HEK293 (cell line): Measurements from ENCODE around the gene GNG12.

ENCODE experiments used
- CTCF ChIA-PET: fragments of 350-600 bp; formaldehyde crosslinking; extraction: SDS; loops from one replicate; lab custom pipeline; 2021; ENCODE audit warnings: antibody characterized with exemption; lab: Yijun Ruan, JAX
- POLR2A ChIA-PET: fragments of 300-600 bp; formaldehyde crosslinking; extraction: SDS; loops from one replicate; lab custom pipeline; 2020; ENCODE audit warnings: antibody characterized with exemption, inconsistent platforms; lab: Yijun Ruan, JAX
- H3K27ac ChIP-seq: fragments of 200-500 bp; sonication (Bioruptor generic); 2 replicates; pipeline ENCODE4 v1.5.1; 2014; ENCODE audit warnings: low read depth, low read length, control low read depth, inconsistent platforms; ENCODE audit errors: extremely low read depth
- H3K36me3 ChIP-seq, 2 experiments: fragments of 200-500 bp in 1 of 2; sonication (Bioruptor generic) in 1 of 2; 1 replicate in 1 of 2; 2 replicates in 1 of 2; pipeline ENCODE4 v1.5.1; 2014 to 2017; ENCODE audit warnings: inconsistent platforms in 2 of 2, low read length in 2 of 2; ENCODE audit not compliant: control insufficient read depth in 2 of 2, insufficient read depth in 1 of 2
- H3K4me1 ChIP-seq: fragments of 200-500 bp; sonication (Bioruptor generic); 2 replicates; pipeline ENCODE4 v1.5.1; 2014; ENCODE audit warnings: mild to moderate bottlenecking, low read length, inconsistent platforms; ENCODE audit not compliant: control insufficient read depth, insufficient read depth
- H3K4me3 ChIP-seq: 2 replicates; pipeline ENCODE4 v1.5.1; 2011; ENCODE audit warnings: low read depth, mild to moderate bottlenecking, control low read depth, low read length, moderate library complexity
- H3K9me3 ChIP-seq: fragments of 200-500 bp; sonication (Bioruptor generic); 2 replicates; pipeline ENCODE4 v1.5.1; 2014; ENCODE audit warnings: low read depth, low read length, inconsistent platforms; ENCODE audit not compliant: control insufficient read depth, insufficient read depth
- HOXC10 ChIP-seq: sonication (generic); formaldehyde crosslinking; IDR thresholded peaks from 2 replicates; pipeline ENCODE4 v1.8.1; 2023; ENCODE audit warnings: mild to moderate bottlenecking, missing genetic modification reagents
- MEIS1 ChIP-seq: sonication (generic); formaldehyde crosslinking; IDR thresholded peaks from 2 replicates; pipeline ENCODE4 v1.8.1; 2022; ENCODE audit warnings: missing genetic modification reagents, mild to moderate bottlenecking, borderline replicate concordance
- TCF7L2 ChIP-seq: IDR thresholded peaks from 2 replicates; pipeline ENCODE4 v1.6.1; 2011; ENCODE audit warnings: low read depth, mild to moderate bottlenecking, inconsistent platforms, low read length, moderate library complexity, borderline replicate concordance
- ZBTB10 ChIP-seq: fragments of 450-650 bp; formaldehyde crosslinking; IDR thresholded peaks from 2 replicates; pipeline ENCODE4 v1.5.1; 2016; ENCODE audit warnings: missing biosample characterization, missing genetic modification characterization
- ZBTB20 ChIP-seq: fragments of 450-650 bp; formaldehyde crosslinking; IDR thresholded peaks from 2 replicates; pipeline ENCODE4 v1.5.1; 2016; ENCODE audit warnings: missing biosample characterization, missing genetic modification characterization
- ZBTB7A ChIP-seq: fragments of 450-650 bp; formaldehyde crosslinking; IDR thresholded peaks from 2 replicates; pipeline ENCODE4 v1.5.1; 2016; ENCODE audit warnings: low read depth, missing biosample characterization, missing genetic modification characterization
- ZEB2 ChIP-seq: fragments of 450-650 bp; formaldehyde crosslinking; IDR thresholded peaks from 2 replicates; pipeline ENCODE4 v1.5.1; 2016; ENCODE audit warnings: missing biosample characterization, missing genetic modification characterization
- ZNF146 ChIP-seq: fragments of 450-650 bp; formaldehyde crosslinking; IDR thresholded peaks from 2 replicates; pipeline ENCODE4 v1.5.1; 2016; ENCODE audit warnings: missing biosample characterization, missing genetic modification characterization
- ZNF223 ChIP-seq: fragments of 450-650 bp; formaldehyde crosslinking; IDR thresholded peaks from 2 replicates; pipeline ENCODE4 v1.5.1; 2016; ENCODE audit warnings: missing biosample characterization, missing genetic modification characterization
- ZNF394 ChIP-seq: fragments of 450-650 bp; formaldehyde crosslinking; IDR thresholded peaks from 2 replicates; pipeline ENCODE4 v1.5.1; 2016; ENCODE audit warnings: missing biosample characterization, missing genetic modification characterization, mild to moderate bottlenecking, moderate library complexity, borderline replicate concordance
- ZNF529 ChIP-seq: fragments of 450-650 bp; formaldehyde crosslinking; IDR thresholded peaks from 2 replicates; pipeline ENCODE4 v1.5.1; 2017; ENCODE audit warnings: missing genetic modification characterization, missing biosample characterization; ENCODE audit not compliant: insufficient replicate concordance
- ZNF548 ChIP-seq: fragments of 450-650 bp; formaldehyde crosslinking; IDR thresholded peaks from 2 replicates; pipeline ENCODE4 v1.5.1; 2016; ENCODE audit warnings: missing biosample characterization, missing genetic modification characterization
- ZNF600 ChIP-seq: fragments of 450-650 bp; formaldehyde crosslinking; IDR thresholded peaks from 2 replicates; pipeline ENCODE4 v1.5.1; 2016; ENCODE audit warnings: missing biosample characterization, missing genetic modification characterization
- ZNF654 ChIP-seq: fragments of 450-650 bp; formaldehyde crosslinking; IDR thresholded peaks from 2 replicates; pipeline ENCODE4 v1.5.1; 2016; ENCODE audit warnings: low read depth, missing biosample characterization, missing genetic modification characterization
- ZNF692 ChIP-seq: fragments of 450-650 bp; formaldehyde crosslinking; IDR thresholded peaks from 2 replicates; pipeline ENCODE4 v1.5.1; 2016; ENCODE audit warnings: missing biosample characterization, missing genetic modification characterization
- ZNF830 ChIP-seq: fragments of 450-650 bp; IDR thresholded peaks from 2 replicates; pipeline ENCODE4 v1.5.0; 2018; ENCODE audit warnings: missing biosample characterization, missing genetic modification characterization, low read depth, mild to moderate bottlenecking, moderate library complexity
- ZSCAN4 ChIP-seq: fragments of 450-650 bp; formaldehyde crosslinking; IDR thresholded peaks from 2 replicates; pipeline ENCODE4 v1.5.1; 2017; ENCODE audit warnings: missing biosample characterization, missing genetic modification characterization
- TF ChIP-seq, protein P1 (sequence below): fragments of 450-650 bp; formaldehyde crosslinking; conservative IDR thresholded peaks from 2 replicates; pipeline ENCODE4 v1.5.1; 2016; ENCODE audit warnings: low read depth, missing biosample characterization, missing genetic modification characterization
- TF ChIP-seq, protein P2 (sequence below): fragments of 450-650 bp; formaldehyde crosslinking; IDR thresholded peaks from 2 replicates; pipeline ENCODE4 v1.5.1; 2016; ENCODE audit warnings: missing biosample characterization, missing genetic modification characterization

Gene GNG12

GRCh38 chr1:67662884-67663283 lies 170.4 kb downstream of the GNG12 start:
- Histone ChIP-seq H3K4me1 (no peaks in the 10 kb centered on the region), H3K36me3 (no peaks in the 10 kb centered on the region), H3K4me3 (no peak overlapping the region), H3K27ac (no peak overlapping the region), H3K9me3 (no peaks in the 10 kb centered on the region)
- TF ChIP-seq, protein P1, sequence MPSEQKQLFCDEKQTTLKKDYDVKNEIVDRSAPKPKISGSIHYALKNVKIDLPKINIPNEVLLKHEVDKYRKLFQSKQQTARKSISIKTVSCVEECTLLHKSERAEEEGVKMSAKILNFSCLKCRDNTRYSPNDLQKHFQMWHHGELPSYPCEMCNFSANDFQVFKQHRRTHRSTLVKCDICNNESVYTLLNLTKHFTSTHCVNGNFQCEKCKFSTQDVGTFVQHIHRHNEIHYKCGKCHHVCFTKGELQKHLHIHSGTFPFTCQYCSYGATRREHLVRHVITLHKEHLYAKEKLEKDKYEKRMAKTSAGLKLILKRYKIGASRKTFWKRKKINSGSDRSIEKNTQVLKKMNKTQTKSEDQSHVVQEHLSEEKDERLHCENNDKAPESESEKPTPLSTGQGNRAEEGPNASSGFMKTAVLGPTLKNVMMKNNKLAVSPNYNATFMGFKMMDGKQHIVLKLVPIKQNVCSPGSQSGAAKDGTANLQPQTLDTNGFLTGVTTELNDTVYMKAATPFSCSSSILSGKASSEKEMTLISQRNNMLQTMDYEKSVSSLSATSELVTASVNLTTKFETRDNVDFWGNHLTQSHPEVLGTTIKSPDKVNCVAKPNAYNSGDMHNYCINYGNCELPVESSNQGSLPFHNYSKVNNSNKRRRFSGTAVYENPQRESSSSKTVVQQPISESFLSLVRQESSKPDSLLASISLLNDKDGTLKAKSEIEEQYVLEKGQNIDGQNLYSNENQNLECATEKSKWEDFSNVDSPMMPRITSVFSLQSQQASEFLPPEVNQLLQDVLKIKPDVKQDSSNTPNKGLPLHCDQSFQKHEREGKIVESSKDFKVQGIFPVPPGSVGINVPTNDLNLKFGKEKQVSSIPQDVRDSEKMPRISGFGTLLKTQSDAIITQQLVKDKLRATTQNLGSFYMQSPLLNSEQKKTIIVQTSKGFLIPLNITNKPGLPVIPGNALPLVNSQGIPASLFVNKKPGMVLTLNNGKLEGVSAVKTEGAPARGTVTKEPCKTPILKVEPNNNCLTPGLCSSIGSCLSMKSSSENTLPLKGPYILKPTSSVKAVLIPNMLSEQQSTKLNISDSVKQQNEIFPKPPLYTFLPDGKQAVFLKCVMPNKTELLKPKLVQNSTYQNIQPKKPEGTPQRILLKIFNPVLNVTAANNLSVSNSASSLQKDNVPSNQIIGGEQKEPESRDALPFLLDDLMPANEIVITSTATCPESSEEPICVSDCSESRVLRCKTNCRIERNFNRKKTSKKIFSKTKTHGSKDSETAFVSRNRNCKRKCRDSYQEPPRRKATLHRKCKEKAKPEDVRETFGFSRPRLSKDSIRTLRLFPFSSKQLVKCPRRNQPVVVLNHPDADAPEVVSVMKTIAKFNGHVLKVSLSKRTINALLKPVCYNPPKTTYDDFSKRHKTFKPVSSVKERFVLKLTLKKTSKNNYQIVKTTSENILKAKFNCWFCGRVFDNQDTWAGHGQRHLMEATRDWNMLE: no peak
- no peak for TF ChIP-seq ZNF146 (tag by site-specific recombination)
- no peak for TF ChIP-seq ZNF223 (tag by site-specific recombination)
- TF ChIP-seq ZBTB7A (tag by site-specific recombination): no peak
- no peak for TF ChIP-seq ZNF394
- TF ChIP-seq, protein P2, sequence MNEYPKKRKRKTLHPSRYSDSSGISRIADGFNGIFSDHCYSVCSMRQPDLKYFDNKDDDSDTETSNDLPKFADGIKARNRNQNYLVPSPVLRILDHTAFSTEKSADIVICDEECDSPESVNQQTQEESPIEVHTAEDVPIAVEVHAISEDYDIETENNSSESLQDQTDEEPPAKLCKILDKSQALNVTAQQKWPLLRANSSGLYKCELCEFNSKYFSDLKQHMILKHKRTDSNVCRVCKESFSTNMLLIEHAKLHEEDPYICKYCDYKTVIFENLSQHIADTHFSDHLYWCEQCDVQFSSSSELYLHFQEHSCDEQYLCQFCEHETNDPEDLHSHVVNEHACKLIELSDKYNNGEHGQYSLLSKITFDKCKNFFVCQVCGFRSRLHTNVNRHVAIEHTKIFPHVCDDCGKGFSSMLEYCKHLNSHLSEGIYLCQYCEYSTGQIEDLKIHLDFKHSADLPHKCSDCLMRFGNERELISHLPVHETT (tag by site-specific recombination): no peak
- TF ChIP-seq ZNF600 (tag by site-specific recombination): no peak
- no peak for TF ChIP-seq TCF7L2
- TF ChIP-seq HOXC10: no peak
- TF ChIP-seq ZNF529 (tag by site-specific recombination): no peak
- no peak for TF ChIP-seq ZEB2 (tag by site-specific recombination)
- TF ChIP-seq ZNF830 (tag by site-specific recombination): no peak
- TF ChIP-seq ZNF548 (tag by site-specific recombination): no peak
- no peak for TF ChIP-seq MEIS1
- no peak for TF ChIP-seq ZNF654
- TF ChIP-seq ZSCAN4 (tag by site-specific recombination): no peak
- TF ChIP-seq ZBTB20 (tag by site-specific recombination): no peak
- no peak for TF ChIP-seq ZBTB10
- TF ChIP-seq ZNF692 (tag by site-specific recombination): no peak
- CTCF ChIA-PET: no interaction called here
- POLR2A ChIA-PET: interaction anchor here (2.1 kb wide), 1 partner anchor 22 kb away, joined by 10 read pairs; the partner anchor contains the start of gene GADD45A
